Prostate gland (tissue), 2 donors: Measurements from ENCODE around the gene CCDC80. TPM values are rescaled to one million over a fixed set of nuclear protein-coding genes. Genes with fewer than 3 reads are reported as not detected.
"Not testable (repeated sequence)": the region's sequence is repeated elsewhere in the genome, so short reads cannot be mapped to it uniquely, and the experiment has no call there.

ENCODE experiments used
- DNase-seq: peaks from one replicate; pipeline ENCODE4 v3.0.0-alpha.2; 2019; ENCODE audit warnings: low spot score
- H3K27ac ChIP-seq, 2 donors: fragments of 200-600 bp; sonication (generic); 2 replicates each; pipeline ENCODE4 v1.5.1; 2017 to 2019
- H3K27me3 ChIP-seq: fragments of 200-600 bp; sonication (generic); replicated peaks from 2 replicates; pipeline ENCODE4 v1.5.1; 2019; ENCODE audit not compliant: insufficient read depth
- H3K36me3 ChIP-seq, 2 donors: fragments of 200-600 bp; sonication (generic); 1 replicate in 1 of 2; 2 replicates in 1 of 2; pipeline versions ENCODE4 v1.5.1 to v1.8.1; 2017 to 2019
- H3K4me1 ChIP-seq: fragments of 200-600 bp; sonication (generic); replicated peaks from 2 replicates; pipeline ENCODE4 v1.5.1; 2019
- H3K4me3 ChIP-seq, 2 donors: fragments of 200-600 bp; sonication (generic); 2 replicates each; pipeline ENCODE4 v1.5.1; 2017 to 2019
- H3K9me3 ChIP-seq: fragments of 200-600 bp; sonication (generic); 2 replicates; pipeline ENCODE4 v1.5.1; 2017
- POLR2A ChIP-seq: fragments of 450-650 bp; IDR thresholded peaks from one replicate; pipeline ENCODE4 v1.6.1; 2016; ENCODE audit warnings: antibody characterized with exemption, mild to moderate bottlenecking
- POLR2AphosphoS5 ChIP-seq: sonication (generic); formaldehyde crosslinking; IDR thresholded peaks from one replicate; pipeline ENCODE4 v1.6.1; 2017; ENCODE audit warnings: antibody characterized with exemption
- WGBS: methylation state at CpG from one replicate; pipeline ENCODE4 v1.1.5; 2018; 5-methylcytosine and 5-hydroxymethylcytosine counted together
- intact Hi-C: fragments of 100-400 bp; cut with DNase I; formaldehyde crosslinking; loops from one replicate; pipeline ENCODE4 v1.14.2; 2022
- total RNA-seq, 2 donors: library from RNA; depleted of rRNA; stranded (reverse); fragments of >200 nt; gene quantifications; one replicate each; pipeline ENCODE4 v1.1.0, GENCODE V29; 2016
- TF ChIP-seq, protein P1 (sequence below), 4 experiments: fragments of 200-600 bp in 2 of 4; fragments of 450-650 bp in 2 of 4; sonication (generic) in 2 of 4; IDR thresholded peaks; 1 replicate in 3 of 4; 2 replicates in 1 of 4; pipeline ENCODE4 v1.5.1; 2016 to 2019; ENCODE audit warnings: antibody characterized with exemption in 4 of 4, mild to moderate bottlenecking in 2 of 4, moderate library complexity in 2 of 4

Gene CCDC80
- total RNA-seq, 2 donors from 2014 or later = 2.7 to 18.4 TPM

DNA sequence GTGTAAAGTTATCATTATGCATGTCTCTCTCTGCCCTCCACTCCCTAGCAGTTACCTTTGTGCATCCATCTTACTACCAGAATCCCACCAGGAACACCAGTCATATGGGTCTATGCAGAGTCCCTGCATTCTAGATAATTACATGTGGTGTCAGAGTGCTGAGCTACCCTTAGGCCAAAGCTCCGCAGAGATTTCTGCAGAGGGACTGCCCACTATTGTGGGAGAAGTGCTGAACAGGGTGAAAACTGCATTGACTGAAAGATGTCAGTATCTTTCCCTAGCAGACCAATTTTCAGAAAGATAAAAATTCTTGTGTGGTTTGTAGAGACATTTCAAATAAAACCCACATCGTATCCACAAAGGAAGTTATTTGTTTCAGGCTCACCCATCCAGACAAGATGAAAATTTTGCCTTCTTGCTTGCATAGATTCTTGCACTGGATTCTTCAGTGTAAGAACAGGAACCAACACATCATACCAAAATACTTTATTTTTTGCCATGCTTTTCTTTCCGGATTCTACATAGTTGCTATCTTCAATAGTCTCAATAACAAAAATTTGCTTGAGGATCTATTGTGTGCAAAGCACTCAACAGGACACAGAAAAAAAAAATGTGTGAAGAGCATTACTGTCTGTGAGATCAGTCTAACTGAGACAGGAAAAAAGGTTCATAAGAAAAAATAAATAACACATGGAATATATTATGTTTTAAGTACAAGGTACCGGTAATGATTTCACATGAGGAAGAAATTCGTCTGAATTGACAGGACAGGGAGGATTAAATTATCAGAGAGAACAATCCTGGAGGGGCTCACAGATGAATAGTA lies 32.0 kb upstream of the CCDC80 start:
- Histone ChIP-seq H3K4me3 (no peak overlapping the region), H3K27me3 (no peaks in the 10 kb centered on the region), H3K27ac (no peak overlapping the region), H3K4me1 (no peaks in the 10 kb centered on the region), H3K9me3 (no peaks in the 10 kb centered on the region), H3K36me3 (no peaks in the 10 kb centered on the region)
- TF ChIP-seq, protein P1, sequence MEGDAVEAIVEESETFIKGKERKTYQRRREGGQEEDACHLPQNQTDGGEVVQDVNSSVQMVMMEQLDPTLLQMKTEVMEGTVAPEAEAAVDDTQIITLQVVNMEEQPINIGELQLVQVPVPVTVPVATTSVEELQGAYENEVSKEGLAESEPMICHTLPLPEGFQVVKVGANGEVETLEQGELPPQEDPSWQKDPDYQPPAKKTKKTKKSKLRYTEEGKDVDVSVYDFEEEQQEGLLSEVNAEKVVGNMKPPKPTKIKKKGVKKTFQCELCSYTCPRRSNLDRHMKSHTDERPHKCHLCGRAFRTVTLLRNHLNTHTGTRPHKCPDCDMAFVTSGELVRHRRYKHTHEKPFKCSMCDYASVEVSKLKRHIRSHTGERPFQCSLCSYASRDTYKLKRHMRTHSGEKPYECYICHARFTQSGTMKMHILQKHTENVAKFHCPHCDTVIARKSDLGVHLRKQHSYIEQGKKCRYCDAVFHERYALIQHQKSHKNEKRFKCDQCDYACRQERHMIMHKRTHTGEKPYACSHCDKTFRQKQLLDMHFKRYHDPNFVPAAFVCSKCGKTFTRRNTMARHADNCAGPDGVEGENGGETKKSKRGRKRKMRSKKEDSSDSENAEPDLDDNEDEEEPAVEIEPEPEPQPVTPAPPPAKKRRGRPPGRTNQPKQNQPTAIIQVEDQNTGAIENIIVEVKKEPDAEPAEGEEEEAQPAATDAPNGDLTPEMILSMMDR (IDR thresholded peaks at IDR 0.05) = no peak
- TF ChIP-seq POLR2A (no peak), POLR2AphosphoS5 (no peak)
- intact Hi-C loops = no loop called here
- 71% methylated on average over 5 of the region's 5 CpGs for WGBS
- DNase-seq = no peak

DNA sequence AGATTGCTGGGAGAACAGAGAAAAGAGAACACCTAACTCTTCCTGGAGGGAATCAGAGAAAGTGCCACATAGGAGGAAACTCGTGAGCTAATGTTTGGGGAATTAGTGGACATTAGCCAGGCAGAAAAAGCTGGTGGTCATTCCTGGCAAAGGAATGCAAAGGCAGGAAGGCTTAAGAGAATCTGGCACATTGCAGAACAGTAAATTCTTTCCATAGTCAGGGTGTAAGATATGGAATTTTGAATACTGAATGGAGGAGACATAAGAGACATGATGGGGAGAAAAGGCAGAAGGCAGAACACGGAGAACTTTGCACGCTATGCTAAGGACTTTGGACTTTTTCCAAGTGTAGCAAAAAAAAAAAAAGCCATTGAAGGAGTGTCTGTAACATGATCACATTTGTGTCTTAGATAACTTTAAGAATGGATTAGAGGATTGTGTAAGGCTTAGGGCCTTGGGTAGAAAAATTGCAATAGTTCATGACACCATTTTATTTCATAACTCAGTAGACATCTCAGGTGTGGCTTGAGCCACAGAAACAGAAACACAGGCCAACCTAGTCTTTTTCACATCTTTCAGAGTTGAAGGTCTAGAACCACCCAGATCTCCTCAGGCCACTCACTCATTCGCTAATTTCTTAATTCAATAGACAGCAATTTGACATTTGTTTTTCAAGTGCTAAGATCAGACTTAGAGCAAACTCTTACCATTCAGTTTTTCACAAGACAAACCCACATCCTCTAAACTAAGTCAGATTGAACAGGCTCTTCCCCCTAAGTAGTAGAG lies 31.2 kb upstream of the CCDC80 start:
- Histone ChIP-seq H3K27me3 (no peaks in the 10 kb centered on the region), H3K36me3 (no peaks in the 10 kb centered on the region), H3K4me3 (no peak overlapping the region), H3K4me1 (no peaks in the 10 kb centered on the region), H3K9me3 (no peaks in the 10 kb centered on the region), H3K27ac (no peak overlapping the region)
- intact Hi-C loops = no loop called here
- TF ChIP-seq POLR2AphosphoS5 (no peak), POLR2A (no peak)
- TF ChIP-seq, protein P1 (IDR thresholded peaks at IDR 0.05) = no peak
- no peak for DNase-seq
- WGBS = 41% methylated on average over 4 of the region's 4 CpGs

DNA sequence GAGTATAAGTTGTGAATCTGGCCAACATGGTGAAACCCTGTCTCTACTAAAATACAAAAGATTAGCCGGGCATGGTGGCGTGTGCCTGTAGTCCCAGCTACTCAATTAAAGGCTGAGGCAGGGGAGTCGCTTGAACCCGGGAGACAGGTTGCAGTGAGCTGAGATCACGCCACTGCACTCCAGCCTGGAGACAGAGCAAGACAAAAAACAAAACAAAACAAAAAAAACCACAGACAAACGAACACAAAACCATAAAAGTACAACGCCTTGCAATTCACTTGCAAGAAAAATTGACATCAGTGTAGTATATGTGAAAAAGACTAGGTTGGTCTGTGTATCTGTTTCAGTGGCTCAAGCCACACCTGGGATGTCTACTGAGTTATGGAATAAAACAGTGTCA lies 29.9 kb upstream of the CCDC80 start:
- 89% methylated on average over 7 of the region's 7 CpGs for WGBS
- no peak for DNase-seq
- Histone ChIP-seq H3K36me3 (no peaks in the 10 kb centered on the region), H3K27me3 (no peaks in the 10 kb centered on the region), H3K27ac (no peak overlapping the region), H3K4me3 (no peak overlapping the region), H3K4me1 (no peaks in the 10 kb centered on the region), H3K9me3 (no peaks in the 10 kb centered on the region)
- intact Hi-C loops = no loop called here
- TF ChIP-seq, protein P1 (IDR thresholded peaks at IDR 0.05) = no peak
- no peak for TF ChIP-seq POLR2AphosphoS5
- TF ChIP-seq POLR2A = no peak

DNA sequence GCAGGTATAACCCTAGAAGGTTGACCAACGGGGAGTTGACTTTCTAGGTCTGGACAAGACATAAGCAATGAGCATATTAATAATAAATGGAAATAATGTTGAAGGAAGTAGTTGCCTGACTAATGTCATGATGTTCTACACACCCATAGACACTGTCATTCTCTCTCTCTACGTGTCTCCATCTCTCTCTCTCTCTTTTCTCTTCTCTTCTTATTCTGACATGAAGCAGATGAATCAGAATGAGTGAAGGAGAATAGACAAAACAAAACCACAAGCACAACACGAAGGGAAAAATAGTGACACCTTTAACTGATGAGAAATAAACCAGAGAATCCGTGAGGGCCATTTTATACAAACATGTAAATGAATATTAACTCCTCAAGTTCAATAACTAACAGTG lies 26.7 kb upstream of the CCDC80 start:
- H3K4me3 ChIP-seq = no peak overlapping the region
- TF ChIP-seq POLR2A (no peak), POLR2AphosphoS5 (no peak)
- TF ChIP-seq, protein P1 (IDR thresholded peaks at IDR 0.05) = no peak
- no peak for DNase-seq
- 79% methylated on average over 4 of the region's 4 CpGs for WGBS
- intact Hi-C loops = no loop called here
- no peaks in the 10 kb centered on the region for H3K9me3 ChIP-seq
- H3K4me1 ChIP-seq = no peaks in the 10 kb centered on the region
- no peak overlapping the region for H3K27ac ChIP-seq
- H3K36me3 ChIP-seq = no peaks in the 10 kb centered on the region
- H3K27me3 ChIP-seq = no peaks in the 10 kb centered on the region

DNA sequence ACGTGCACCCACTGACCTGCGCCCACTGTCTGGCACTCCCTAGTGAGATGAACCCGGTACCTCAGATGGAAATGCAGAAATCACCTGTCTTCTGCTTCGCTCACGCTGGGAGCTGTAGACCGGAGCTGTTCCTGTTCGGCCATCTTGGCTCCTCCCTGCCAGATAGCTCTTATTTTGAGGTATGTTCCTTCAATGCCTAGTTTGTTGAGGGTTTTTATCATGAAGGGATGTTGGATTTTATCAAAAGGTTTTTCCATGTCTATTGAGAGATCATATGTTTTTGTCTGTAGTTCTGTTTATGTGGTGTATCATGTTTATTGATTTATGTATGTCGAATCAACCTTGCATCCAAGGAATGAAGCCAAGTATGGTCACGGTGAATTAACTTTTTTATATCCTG lies 24.1 kb upstream of the CCDC80 start:
- H3K4me1 ChIP-seq, H3K9me3 ChIP-seq, H3K36me3 ChIP-seq, H3K4me3 ChIP-seq, DNase-seq, H3K27me3 ChIP-seq, H3K27ac ChIP-seq, intact Hi-C loops: not testable (repeated sequence)
- 95% methylated on average over 9 of the region's 9 CpGs for WGBS
